A549 (cell line): ENCODE data around the gene DCUN1D1. TPM values are rescaled to one million over a fixed set of nuclear protein-coding genes. Genes with fewer than 3 reads are reported as not detected.

Experiments
- ATAC-seq, 2 experiments: fragments of 200-7000 bp in 1 of 2; fragments of >200 bp in 1 of 2; cut with Nextera tagmentation in 1 of 2; cut with Tn5 transposase in 1 of 2; 3 replicates each; pipeline versions ENCODE4 v1.8.0 to v1.9.1; 2018 to 2020; ENCODE audit warnings: mild to moderate bottlenecking in 1 of 2, moderate library complexity in 1 of 2
- CTCF ChIA-PET: fragments of 300-600 bp; sonication (Branson Sonifier 250); formaldehyde crosslinking; extraction: SDS; loops from one replicate; lab custom pipeline; 2021; ENCODE audit warnings: antibody characterized with exemption, inconsistent platforms; lab: Yijun Ruan, JAX
- POLR2A ChIA-PET: fragments of 350-600 bp; formaldehyde crosslinking; extraction: SDS; loops from one replicate; lab custom pipeline; 2021; ENCODE audit warnings: antibody characterized with exemption, inconsistent platforms; lab: Yijun Ruan, JAX
- DNase-seq, 2 experiments: peaks; one replicate each; pipeline versions ENCODE4 v3.0.0 to v3.0.0-alpha.2; 2011 to 2016; ENCODE audit warnings: low read depth in 1 of 2, low spot score in 1 of 2
- FAIRE-seq: peaks from 2 replicates; lab custom pipeline; 2011; peaks lifted over from hg19 to GRCh38; lab: Jason Lieb, UNC
- H3K27ac ChIP-seq, 2 experiments: fragments of >200 bp; sonication (Bioruptor Twin); formaldehyde crosslinking; 3 replicates each; pipeline ENCODE4 v1.5.1; 2016 to 2017
- H3K4me1 ChIP-seq: fragments of >200 bp; sonication (Bioruptor Twin); formaldehyde crosslinking; 3 replicates; pipeline ENCODE4 v1.6.1; 2016
- H3K4me2 ChIP-seq: fragments of >200 bp; sonication (Bioruptor Twin); formaldehyde crosslinking; 3 replicates; pipeline ENCODE4 v1.6.1; 2016
- H3K4me3 ChIP-seq: fragments of >200 bp; sonication (Bioruptor Twin); formaldehyde crosslinking; 3 replicates; pipeline ENCODE4 v1.5.1; 2016
- H3K9me3 ChIP-seq: fragments of >200 bp; sonication (Bioruptor Twin); formaldehyde crosslinking; 3 replicates; pipeline ENCODE4 v1.6.1; 2016
- BHLHE40 ChIP-seq: IDR thresholded peaks from 2 replicates; pipeline ENCODE4 v1.6.1; 2012; ENCODE audit warnings: low read depth, low read length, inconsistent platforms
- CBX2 ChIP-seq: fragments of 200-600 bp; sonication (generic); IDR thresholded peaks from 2 replicates; pipeline ENCODE4 v1.6.1; 2016; ENCODE audit warnings: low read depth, mild to moderate bottlenecking, borderline replicate concordance
- CBX8 ChIP-seq: fragments of 200-600 bp; sonication (generic); IDR thresholded peaks from 2 replicates; pipeline ENCODE4 v1.6.1; 2016
- CHD2 ChIP-seq: fragments of 150-350 bp; IDR thresholded peaks from 2 replicates; pipeline ENCODE4 v1.6.1; 2014; ENCODE audit warnings: low read length; ENCODE audit not compliant: partially characterized antibody
- EHMT2 ChIP-seq: fragments of 200-600 bp; sonication (generic); IDR thresholded peaks from 2 replicates; pipeline ENCODE4 v1.6.1; 2016; ENCODE audit warnings: antibody characterized with exemption, low read depth, mild to moderate bottlenecking, moderate library complexity
- ELK1 ChIP-seq: fragments of 150-350 bp; IDR thresholded peaks from 2 replicates; pipeline ENCODE4 v1.6.1; 2014; ENCODE audit warnings: low read depth, mild to moderate bottlenecking, low read length
- ESRRA ChIP-seq: fragments of 150-350 bp; IDR thresholded peaks from 2 replicates; pipeline ENCODE4 v1.6.1; 2014; ENCODE audit warnings: mild to moderate bottlenecking, low read length, borderline replicate concordance
- HDAC2 ChIP-seq: fragments of 200-600 bp; sonication (generic); IDR thresholded peaks from 2 replicates; pipeline ENCODE4 v1.6.1; 2016
- HMGXB4 ChIP-seq: fragments of 250-450 bp; sonication (Bioruptor Pico); IDR thresholded peaks from 2 replicates; pipeline ENCODE4 v1.5.0; 2021; ENCODE audit warnings: mild to moderate bottlenecking, moderate library complexity, borderline replicate concordance
- KDM1A ChIP-seq: fragments of 200-600 bp; sonication (generic); IDR thresholded peaks from 2 replicates; pipeline ENCODE4 v1.6.1; 2016; ENCODE audit warnings: low read depth, mild to moderate bottlenecking
- KDM5A ChIP-seq: fragments of 200-600 bp; sonication (generic); IDR thresholded peaks from 2 replicates; pipeline ENCODE4 v1.6.1; 2016; ENCODE audit warnings: antibody characterized with exemption, mild to moderate bottlenecking
- NPAS2 ChIP-seq: fragments of 250-450 bp; sonication (Bioruptor Pico); IDR thresholded peaks from 2 replicates; pipeline ENCODE4 v1.8.0; 2022; ENCODE audit warnings: mild to moderate bottlenecking, moderate library complexity, borderline replicate concordance
- NR3C1 ChIP-seq: fragments of >200 bp; sonication (Bioruptor Twin); formaldehyde crosslinking; IDR thresholded peaks from 3 replicates; pipeline ENCODE4 v1.6.1; 2017
- POLR2A ChIP-seq: IDR thresholded peaks from 2 replicates; pipeline ENCODE4 v1.6.1; 2012; ENCODE audit warnings: mild to moderate bottlenecking, low read length
- RAD21 ChIP-seq, 2 experiments: fragments of >200 bp in 1 of 2; sonication (Bioruptor Twin) in 1 of 2; formaldehyde crosslinking in 1 of 2; IDR thresholded peaks in 1 of 2; conservative IDR thresholded peaks in 1 of 2; 2 replicates in 1 of 2; 3 replicates in 1 of 2; pipeline ENCODE4 v1.6.1; 2012 to 2018; ENCODE audit warnings: inconsistent platforms in 1 of 2
- RARB ChIP-seq: fragments of 250-450 bp; sonication (Bioruptor Pico); IDR thresholded peaks from 2 replicates; pipeline ENCODE4 v1.8.0; 2021; ENCODE audit warnings: mild to moderate bottlenecking, moderate library complexity
- REST ChIP-seq: fragments of 200-600 bp; sonication (generic); IDR thresholded peaks from 2 replicates; pipeline ENCODE4 v1.6.1; 2016; ENCODE audit warnings: antibody characterized with exemption, mild to moderate bottlenecking, moderate library complexity
- ZFP36 ChIP-seq: fragments of 450-650 bp; IDR thresholded peaks from 2 replicates; pipeline ENCODE4 v1.6.1; 2014; ENCODE audit warnings: borderline replicate concordance; ENCODE audit not compliant: partially characterized antibody
- WGBS: methylation state at CpG from one replicate; pipeline ENCODE4 v1.1.6; 2017; ENCODE audit errors: missing lambda C conversion rate; 5-methylcytosine and 5-hydroxymethylcytosine counted together
- polyA plus RNA-seq, 4 experiments: library from polyadenylated mRNA; depleted of rRNA in 3 of 4; stranded (reverse); fragments of >200 nt; fragmentation: RNase III in 1 of 4; extraction: RNeasy Plus Mini Kit Qiagen cat#74134 plus additional on column Dnase treatment in 1 of 4; gene quantifications; 2 replicates in 3 of 4; 3 replicates in 1 of 4; pipeline ENCODE4 v1.2.3, GENCODE V29; 2011 to 2017

Gene DCUN1D1
- polyA plus RNA-seq, 2 of the 4 experiments (the other 2 are of a cell fraction): 20.3 to 34.4 TPM

- FAIRE-seq (no peak), DNase-seq (no peak), ATAC-seq (no peak)
- TF ChIP-seq CHD2 (no peak), KDM5A (no peak), CBX2 (no peak), HMGXB4 (CRISPR knock-in tag) (no peak), KDM1A (no peak), ELK1 (no peak), HDAC2 (no peak), CBX8 (no peak), ESRRA (no peak)
- no peaks in the 10 kb centered on the region for H3K4me1 ChIP-seq
- CTCF ChIA-PET: no interaction called here
- no peak overlapping the region for H3K4me3 ChIP-seq
- POLR2A ChIA-PET: no interaction called here
- no peak overlapping the region for H3K4me2 ChIP-seq
- H3K9me3 ChIP-seq: no peaks in the 10 kb centered on the region
- no peak overlapping the region for H3K27ac ChIP-seq
Measured at GRCh38 chr3:183008800-183009199, 28.5 kb upstream of the DCUN1D1 start.

- CTCF ChIA-PET: no interaction called here
- 93% methylated on average over 4 of the region's 4 CpGs for WGBS
- POLR2A ChIA-PET: no interaction called here
Measured at GRCh38 chr3:183008303-183008702, 28.0 kb upstream of the DCUN1D1 start.

More at GRCh38 chr3:183008303-183008702, 28.0 kb upstream of the DCUN1D1 start:
- Histone ChIP-seq H3K4me1 (no peaks in the 10 kb centered on the region), H3K4me3 (no peak overlapping the region), H3K4me2 (no peak overlapping the region), H3K9me3 (no peaks in the 10 kb centered on the region), H3K27ac (no peak overlapping the region)
- TF ChIP-seq HMGXB4 (CRISPR knock-in tag): no peak
- TF ChIP-seq NPAS2 (CRISPR knock-in tag): no peak
- no peak for TF ChIP-seq ESRRA
- TF ChIP-seq REST: no peak
- TF ChIP-seq BHLHE40: no peak
- no peak for TF ChIP-seq RARB
- TF ChIP-seq RAD21 (conservative IDR thresholded peaks at IDR 0.05 in 1 of 2, IDR thresholded peaks at IDR 0.05 in 1 of 2): no peak
- TF ChIP-seq ZFP36: no peak
- TF ChIP-seq NR3C1: no peak
- no peak for TF ChIP-seq POLR2A
- no peak for TF ChIP-seq EHMT2
- no peak for DNase-seq
- no peak for FAIRE-seq
- no peak for ATAC-seq
